H1 (cell line): Measurements from ENCODE around the gene STK40. TPM values are rescaled to one million over a fixed set of nuclear protein-coding genes. Genes with fewer than 3 reads are reported as not detected.

ENCODE experiments used
- CBX8 ChIP-seq: fragments of 300-800, 300-1000 bp; sonication (generic); IDR thresholded peaks from 2 replicates; pipeline ENCODE4 v1.7.1; 2016; ENCODE audit warnings: low read depth, low read length, borderline replicate concordance
- HDAC2 ChIP-seq, 2 experiments: fragments of 300-600 bp in 1 of 2; sonication (generic) in 1 of 2; IDR thresholded peaks; 2 replicates each; pipeline ENCODE4 v1.6.1; 2011 to 2012; ENCODE audit warnings: low read depth in 2 of 2, low read length in 2 of 2, mild to moderate bottlenecking in 2 of 2, moderate library complexity in 2 of 2, borderline replicate concordance in 1 of 2, inconsistent platforms in 1 of 2
- JUND ChIP-seq: IDR thresholded peaks from 2 replicates; pipeline ENCODE4 v1.6.1; 2011; ENCODE audit warnings: mild to moderate bottlenecking, improper control_type of control experiment, low read length
- SIRT6 ChIP-seq: IDR thresholded peaks from one replicate; pipeline ENCODE4 v1.7.1; 2012; ENCODE audit warnings: low read length, inconsistent platforms
- polyA plus RNA-seq, 7 experiments: library from polyadenylated mRNA; depleted of rRNA in 3 of 7; stranded (reverse) in 5 of 7; unstranded in 2 of 7; fragments of >200 nt in 5 of 7; fragments of 200-250 nt in 2 of 7; gene quantifications; 1 replicate in 5 of 7; 2 replicates in 1 of 7; 4 replicates in 1 of 7; pipeline versions ENCODE4 v1.2.1 to v1.2.3, GENCODE V29; 2011 to 2013; ENCODE audit warnings: missing spikeins in 2 of 7, mixed read lengths in 2 of 7
- total RNA-seq: library from RNA; stranded (reverse); fragmentation: NEBNext Ultra II Directional; extraction: Animal tissue kit (Norgen Biotek cat#: 25700); gene quantifications from 2 replicates; pipeline ENCODE4 v1.2.1, GENCODE V29; 2021
- TF ChIP-seq, protein P1 (sequence below): IDR thresholded peaks from 2 replicates; pipeline ENCODE4 v1.6.1; 2012; ENCODE audit warnings: low read length, inconsistent platforms

STK40 gene
- total and polyA plus RNA-seq, 2 of the 8 experiments (the other 6 are each of a cell fraction or from before 2014, with no cell fraction given): 13.6 to 28.6 TPM

- TF ChIP-seq SIRT6: no peak
- TF ChIP-seq, protein P1, sequence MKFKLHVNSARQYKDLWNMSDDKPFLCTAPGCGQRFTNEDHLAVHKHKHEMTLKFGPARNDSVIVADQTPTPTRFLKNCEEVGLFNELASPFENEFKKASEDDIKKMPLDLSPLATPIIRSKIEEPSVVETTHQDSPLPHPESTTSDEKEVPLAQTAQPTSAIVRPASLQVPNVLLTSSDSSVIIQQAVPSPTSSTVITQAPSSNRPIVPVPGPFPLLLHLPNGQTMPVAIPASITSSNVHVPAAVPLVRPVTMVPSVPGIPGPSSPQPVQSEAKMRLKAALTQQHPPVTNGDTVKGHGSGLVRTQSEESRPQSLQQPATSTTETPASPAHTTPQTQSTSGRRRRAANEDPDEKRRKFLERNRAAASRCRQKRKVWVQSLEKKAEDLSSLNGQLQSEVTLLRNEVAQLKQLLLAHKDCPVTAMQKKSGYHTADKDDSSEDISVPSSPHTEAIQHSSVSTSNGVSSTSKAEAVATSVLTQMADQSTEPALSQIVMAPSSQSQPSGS: no peak
- TF ChIP-seq HDAC2 (IDR thresholded peaks at IDR 0.05; ENCODE audit: borderline replicate concordance in 1 of 2, low read depth in 2 of 2, low read length in 2 of 2): no peak
- no peak for TF ChIP-seq CBX8
- no peak for TF ChIP-seq JUND
- TF ChIP-seq, all 59 proteins: peak for 0
These were observed 26.3 kb downstream of the STK40 start (continued) for GRCh38 chr1:36359383-36359782.
